ENCODE measurements around the gene CHRNA4. TPM values are rescaled to one million over a fixed set of nuclear protein-coding genes. Genes with fewer than 3 reads are reported as not detected.

CHRNA4 gene
- total and polyA plus RNA-seq, 2 of the 4 experiments (the other 2 are of a cell fraction) = not detected

- H3K14ac ChIP-seq (replicated peaks; ENCODE audit: low read depth, low read length) = no peak overlapping the region
- POLR2A ChIA-PET (ENCODE audit: unreplicated experiment) = no interaction called here
- no TSS peak for BruUV-seq (replicated peaks)
- no peak overlapping the region for H2BK120ac ChIP-seq (ENCODE audit: low read depth, low read length)
- no peak overlapping the region for H3K4me2 ChIP-seq (ENCODE audit: low read depth, low read length)
- no peak overlapping the region for H4K8ac ChIP-seq (ENCODE audit: low read depth in 2 of 2, low read length in 2 of 2)
- no peak overlapping the region for H4K91ac ChIP-seq (ENCODE audit: insufficient read depth, low read depth, low read length)
- DNase-seq = no peak
- 69% methylated on average over 7 of the region's 19 CpGs; no CpG with 5 or more reads in 1 of the 2 experiments for WGBS, 2 experiments (ENCODE audit: extremely low coverage in 2 of 2, insufficient read length in 1 of 2)
- no peak overlapping the region for H3K18ac ChIP-seq (ENCODE audit: low read depth, low read length)
- H3K36me3 ChIP-seq (ENCODE audit: control insufficient read depth, insufficient read depth, low read length) = no peaks in the 10 kb centered on the region
- dilution Hi-C loops (cut with HindIII; ENCODE audit: low sequenced_read_pairs, unreplicated experiment) (no loop called here), intact Hi-C loops (cut with micrococcal nuclease) (no loop called here), in situ Hi-C loops (cut with MboI; ENCODE audit: low sequenced_read_pairs) (no loop called here)
- no peak overlapping the region for H2AK5ac ChIP-seq (ENCODE audit: low read depth, low read length)
- no peak overlapping the region for H3K4ac ChIP-seq (ENCODE audit: low read depth, low read length)
- no peak overlapping the region for H2AK9ac ChIP-seq (replicated peaks; ENCODE audit: low read depth, low read length, poor library complexity)
- CTCF ChIA-PET = no interaction called here
- peaks cover 2% of the 10 kb centered on the region; the same call in 1 of the 2 replicates for H3K9me3 ChIP-seq (ENCODE audit: control insufficient read depth, insufficient read depth, low read length)
- no peak overlapping the region for H2BK15ac ChIP-seq (ENCODE audit: low read depth, low read length)
- no peak for TF ChIP-seq MAZ (IDR thresholded peaks at IDR 0.05; ENCODE audit: borderline replicate concordance, low read depth, low read length)
- 0 out of 2 replicates have a peak, but pooled peaks have one; percentile 12 for TF ChIP-seq POLR2A (IDR thresholded peaks at IDR 0.05; ENCODE audit: low read depth, low read length)
- no peak for TF ChIP-seq FOS (IDR thresholded peaks at IDR 0.05; ENCODE audit: low read depth, low read length)
- no peaks in the 10 kb centered on the region for H3K4me1 ChIP-seq (ENCODE audit: control insufficient read depth, insufficient read depth, low read length)
- H3K56ac ChIP-seq (ENCODE audit: extremely low read depth, insufficient read depth, low read length) = no peak overlapping the region
- H3K27me3 ChIP-seq (ENCODE audit: control insufficient read depth, insufficient read depth, low read length) = peaks cover 41% of the 10 kb centered on the region
- no peak overlapping the region for H4K5ac ChIP-seq (ENCODE audit: low read depth, low read length)
- no peak overlapping the region for H3K9ac ChIP-seq (ENCODE audit: low read depth, low read length)
- H3K4me3 ChIP-seq (ENCODE audit: insufficient read depth, low read depth, low read length) = no peak overlapping the region
- no peak overlapping the region for H2BK5ac ChIP-seq (ENCODE audit: low read depth, low read length, poor library complexity, severe bottlenecking)
- no peaks in the 10 kb centered on the region for H3K9me1 ChIP-seq (ENCODE audit: insufficient read depth, low read length)
- no peak overlapping the region for H3K23ac ChIP-seq (ENCODE audit: low read depth, low read length)
- no peak for ATAC-seq (ENCODE audit: low read depth)
- no peak overlapping the region for H3K27ac ChIP-seq (ENCODE audit: insufficient read depth, low read length)
- no peaks in the 10 kb centered on the region for H3K79me1 ChIP-seq (ENCODE audit: low read depth in 1 of 2, low read length in 2 of 2)
- peak overlapping the region; percentile 58 for H2AFZ ChIP-seq (replicated peaks; ENCODE audit: low read length, poor library complexity)
- peaks cover 27% of the 10 kb centered on the region for H4K20me1 ChIP-seq (ENCODE audit: insufficient read depth, low read length)
- no peak overlapping the region for H2BK20ac ChIP-seq (ENCODE audit: low read depth, low read length)
These were observed 66.1 kb downstream of the CHRNA4 start for GRCh38 chr20:63295018-63295417.
